ENCODE measurements around the gene ZPR1. TPM values are rescaled to one million over a fixed set of nuclear protein-coding genes. Genes with fewer than 3 reads are reported as not detected.

The ZPR1 gene
- total RNA-seq, 4 donors from 2014 or later = 21.7 to 33.8 (median 26.1) TPM

GRCh38 chr11:116814502-116814901, 26.7 kb upstream of the ZPR1 start:
- TF ChIP-seq POLR2A (IDR thresholded peaks at IDR 0.05) (no peak), CTCF (IDR thresholded peaks at IDR 0.05) (no peak)
- intact Hi-C loops (cut with DNase I; ENCODE audit: low total_unique reads) = no loop called here
- WGBS, 2 donors = 75 to 82% methylated on average over 6 of the region's 6 CpGs
- DNase-seq (ENCODE audit: low spot score in 2 of 2) = no peak
- no peak overlapping the region for H3K4me3 ChIP-seq (ENCODE audit: low read depth, poor library complexity, severe bottlenecking)

- intact Hi-C loops (cut with DNase I; ENCODE audit: low total_unique reads) = no loop called here
- WGBS, 2 donors = 60 to 83% methylated on average over 5 of the region's 5 CpGs
- no peak for TF ChIP-seq CTCF (IDR thresholded peaks at IDR 0.05)
- no peak for TF ChIP-seq POLR2A (IDR thresholded peaks at IDR 0.05)
- no peak overlapping the region for H3K4me3 ChIP-seq (ENCODE audit: low read depth, poor library complexity, severe bottlenecking)
- no peak for DNase-seq (ENCODE audit: low spot score in 2 of 2)
Measured at GRCh38 chr11:116813781-116814471, 26.1 kb upstream of the ZPR1 start.

GRCh38 chr11:116813170-116813569, 25.3 kb upstream of the ZPR1 start:
- no peak for DNase-seq (ENCODE audit: low spot score in 2 of 2)

GRCh38 chr11:116812109-116812508, 24.3 kb upstream of the ZPR1 start:
- intact Hi-C loops (cut with DNase I; ENCODE audit: low total_unique reads) = no loop called here
- no peak for DNase-seq (ENCODE audit: low spot score in 2 of 2)
- no peak overlapping the region for H3K4me3 ChIP-seq (ENCODE audit: low read depth, poor library complexity, severe bottlenecking)
- TF ChIP-seq CTCF (IDR thresholded peaks at IDR 0.05) (no peak), POLR2A (IDR thresholded peaks at IDR 0.05) (no peak)
- 81 to 93% methylated on average over 4 of the region's 4 CpGs for WGBS, 2 donors

More at GRCh38 chr11:116813170-116813569, 25.3 kb upstream of the ZPR1 start:
- intact Hi-C loops (cut with DNase I; ENCODE audit: low total_unique reads) = no loop called here
- 80 to 100% methylated on average over 1 of the region's 1 CpG for WGBS, 2 donors
- TF ChIP-seq CTCF (IDR thresholded peaks at IDR 0.05) (no peak), POLR2A (IDR thresholded peaks at IDR 0.05) (no peak)
- H3K4me3 ChIP-seq (ENCODE audit: low read depth, poor library complexity, severe bottlenecking) = no peak overlapping the region

- no peak overlapping the region for H3K4me3 ChIP-seq (ENCODE audit: low read depth, poor library complexity, severe bottlenecking)
- 70 to 73% methylated on average over 3 of the region's 3 CpGs for WGBS, 2 donors
- DNase-seq (ENCODE audit: low spot score in 2 of 2) = no peak
- TF ChIP-seq CTCF (IDR thresholded peaks at IDR 0.05) (no peak), POLR2A (IDR thresholded peaks at IDR 0.05) (no peak)
- intact Hi-C loops (cut with DNase I; ENCODE audit: low total_unique reads) = no loop called here
Measured at GRCh38 chr11:116811194-116811593, 23.4 kb upstream of the ZPR1 start.
